H9 (cell line): ENCODE measurements around the gene MMRN2. TPM values are rescaled to one million over a fixed set of nuclear protein-coding genes. Genes with fewer than 3 reads are reported as not detected.

Source experiments
- DNase-seq: peaks from one replicate; pipeline ENCODE4 v3.0.0-alpha.2; 2017
- H2AFZ ChIP-seq: one replicate; pipeline ENCODE4 v1.6.1; 2013; ENCODE audit warnings: mild to moderate bottlenecking, low read length, control low read depth, moderate library complexity
- H2AK5ac ChIP-seq: 2 replicates; pipeline ENCODE4 v1.6.1; 2013; ENCODE audit warnings: low read length, control low read depth, mixed read lengths; ENCODE audit not compliant: insufficient read length
- H2BK120ac ChIP-seq: one replicate; pipeline ENCODE4 v1.6.1; 2013; ENCODE audit warnings: low read depth, mild to moderate bottlenecking, low read length, control low read depth, inconsistent platforms; ENCODE audit not compliant: poor library complexity, severe bottlenecking
- H2BK12ac ChIP-seq: 2 replicates; pipeline ENCODE4 v1.6.1; 2013; ENCODE audit warnings: low read length, control low read depth, mixed read lengths, low read depth; ENCODE audit not compliant: insufficient read length
- H2BK15ac ChIP-seq: 2 replicates; pipeline ENCODE4 v1.6.1; 2013; ENCODE audit warnings: low read depth, low read length, control low read depth
- H2BK20ac ChIP-seq: one replicate; pipeline ENCODE4 v1.6.1; 2013; ENCODE audit warnings: low read depth, mild to moderate bottlenecking, low read length, control low read depth, inconsistent platforms; ENCODE audit not compliant: poor library complexity, severe bottlenecking
- H2BK5ac ChIP-seq: 2 replicates; pipeline ENCODE4 v1.6.1; 2013; ENCODE audit warnings: low read length, control low read depth, mixed read lengths; ENCODE audit not compliant: insufficient read length
- H3K14ac ChIP-seq: 2 replicates; pipeline ENCODE4 v1.6.1; 2013; ENCODE audit warnings: low read length, control low read depth; ENCODE audit not compliant: insufficient read depth
- H3K18ac ChIP-seq: 2 replicates; pipeline ENCODE4 v1.6.1; 2013; ENCODE audit warnings: low read depth, mild to moderate bottlenecking, mixed read lengths, low read length, control low read depth; ENCODE audit not compliant: insufficient read length
- H3K23ac ChIP-seq: 2 replicates; pipeline ENCODE4 v1.6.1; 2013; ENCODE audit warnings: low read length, control low read depth, mixed read lengths, low read depth; ENCODE audit not compliant: insufficient read length
- H3K23me2 ChIP-seq: 2 replicates; pipeline ENCODE4 v1.6.1; 2013; ENCODE audit warnings: low read depth, mild to moderate bottlenecking, mixed read lengths, low read length, control low read depth; ENCODE audit not compliant: insufficient read length, poor library complexity, severe bottlenecking
- H3K27ac ChIP-seq: 2 replicates; pipeline ENCODE4 v1.5.1; 2013; ENCODE audit warnings: low read length, control low read depth, mixed read lengths, low read depth; ENCODE audit not compliant: insufficient read length
- H3K27me3 ChIP-seq: 2 replicates; pipeline ENCODE4 v1.6.1; 2013; ENCODE audit warnings: low read length, control low read depth, inconsistent platforms; ENCODE audit not compliant: insufficient read depth
- H3K4ac ChIP-seq: 2 replicates; pipeline ENCODE4 v1.6.1; 2013; ENCODE audit warnings: low read depth, mild to moderate bottlenecking, control low read depth, inconsistent platforms, low read length, moderate library complexity
- H3K4me1 ChIP-seq: 2 replicates; pipeline ENCODE4 v1.6.1; 2013; ENCODE audit warnings: low read length, control low read depth, inconsistent platforms; ENCODE audit not compliant: insufficient read depth
- H3K4me2 ChIP-seq: 2 replicates; pipeline ENCODE4 v1.6.1; 2013; ENCODE audit warnings: low read length, control low read depth, mixed read lengths; ENCODE audit not compliant: insufficient read length, insufficient read depth
- H3K56ac ChIP-seq: 2 replicates; pipeline ENCODE4 v1.6.1; 2013; ENCODE audit warnings: low read depth, mild to moderate bottlenecking, mixed read lengths, low read length, control low read depth; ENCODE audit not compliant: insufficient read length
- H3K79me1 ChIP-seq: 2 replicates; pipeline ENCODE4 v1.6.1; 2013; ENCODE audit warnings: low read depth, mild to moderate bottlenecking, moderate library complexity, low read length, control low read depth, inconsistent platforms; ENCODE audit not compliant: insufficient read depth, poor library complexity, severe bottlenecking
- H3K79me2 ChIP-seq: 2 replicates; pipeline ENCODE4 v1.6.1; 2013; ENCODE audit warnings: low read length, control low read depth, inconsistent platforms; ENCODE audit not compliant: insufficient read depth
- H3K9ac ChIP-seq: 2 replicates; pipeline ENCODE4 v1.6.1; 2013; ENCODE audit warnings: low read length, control low read depth, mixed read lengths; ENCODE audit not compliant: insufficient read length; ENCODE audit errors: extremely low read depth
- H3K9me3 ChIP-seq: one replicate; pipeline ENCODE4 v1.6.1; 2013; ENCODE audit warnings: low read depth, low read length, inconsistent platforms; ENCODE audit not compliant: control insufficient read depth
- H3T11ph ChIP-seq: one replicate; pipeline ENCODE4 v1.6.1; 2013; ENCODE audit warnings: mild to moderate bottlenecking, low read length, control low read depth, inconsistent platforms
- H4K20me1 ChIP-seq: one replicate; pipeline ENCODE4 v1.6.1; 2013; ENCODE audit not compliant: control insufficient read depth, insufficient read length, insufficient read depth
- H4K5ac ChIP-seq: 2 replicates; pipeline ENCODE4 v1.6.1; 2013; ENCODE audit warnings: low read depth, mild to moderate bottlenecking, mixed read lengths, low read length, control low read depth; ENCODE audit not compliant: insufficient read length
- H4K8ac ChIP-seq: replicated peaks from 2 replicates; pipeline ENCODE4 v1.6.1; 2013; ENCODE audit warnings: low read length, control low read depth, mixed read lengths, low read depth; ENCODE audit not compliant: insufficient read length
- H4K91ac ChIP-seq: 2 replicates; pipeline ENCODE4 v1.6.1; 2013; ENCODE audit warnings: low read depth, mild to moderate bottlenecking, moderate library complexity, mixed read lengths, low read length, control low read depth; ENCODE audit not compliant: insufficient read length
- H3K27ac Mint-ChIP-seq, 3 experiments: 2 replicates in 2 of 3; 3 replicates in 1 of 3; pipeline ENCODE4 v1.8.0; 2020 to 2021; ENCODE audit warnings: mixed read lengths in 3 of 3, mild to moderate bottlenecking in 1 of 3, moderate library complexity in 1 of 3
- H3K27me3 Mint-ChIP-seq: 2 replicates; pipeline ENCODE4 v1.8.0; 2021; ENCODE audit warnings: low read depth, mild to moderate bottlenecking, moderate library complexity, mixed read lengths
- H3K36me3 Mint-ChIP-seq, 3 experiments: 2 replicates in 2 of 3; 3 replicates in 1 of 3; pipeline ENCODE4 v1.8.0; 2020 to 2021; ENCODE audit warnings: low read depth in 3 of 3, mixed read lengths in 3 of 3; ENCODE audit not compliant: insufficient read depth in 1 of 3
- H3K4me1 Mint-ChIP-seq, 2 experiments: 2 replicates each; pipeline ENCODE4 v1.8.0; 2020; ENCODE audit warnings: mixed read lengths in 2 of 2
- H3K4me3 Mint-ChIP-seq, 2 experiments: 2 replicates in 1 of 2; 3 replicates in 1 of 2; pipeline ENCODE4 v1.8.0; 2020 to 2021; ENCODE audit warnings: mild to moderate bottlenecking in 2 of 2, mixed read lengths in 2 of 2, moderate library complexity in 1 of 2
- H3K9me3 Mint-ChIP-seq, 2 experiments: 2 replicates in 1 of 2; 3 replicates in 1 of 2; pipeline ENCODE4 v1.8.0; 2020; ENCODE audit warnings: mild to moderate bottlenecking in 2 of 2, mixed read lengths in 2 of 2, moderate library complexity in 1 of 2
- CTCF ChIP-seq: fragments of 200-600 bp; sonication (generic); conservative IDR thresholded peaks from 3 replicates; pipeline ENCODE4 v1.8.0; 2021; ENCODE audit warnings: antibody characterized with exemption, mild to moderate bottlenecking
- WGBS: extraction: QIAGEN DNeasy Blood & Tissue Kit; methylation state at CpG from one replicate; pipeline ENCODE4 v1.1.7; 2013; ENCODE audit warnings: missing lambda C conversion rate, low lambda C conversion rate, mixed read lengths; ENCODE audit not compliant: insufficient read length; ENCODE audit errors: extremely low coverage; 5-methylcytosine and 5-hydroxymethylcytosine counted together
- total RNA-seq: library from RNA; stranded (reverse); gene quantifications from 2 replicates; pipeline ENCODE4 v1.2.1, GENCODE V29; 2021

The MMRN2 gene
- total RNA-seq, 1 experiment from 2014 or later = 1.0 TPM

- DNase-seq = no peak
- Histone ChIP-seq H3T11ph (no peak overlapping the region), H2AFZ (no peak overlapping the region), H3K4ac (no peak overlapping the region), H3K27ac (no peak overlapping the region), H3K4me2 (no peak overlapping the region), H2BK12ac (no peak overlapping the region), H4K8ac (no peak overlapping the region), H3K56ac (no peak overlapping the region), H4K20me1 (no peaks in the 10 kb centered on the region), H3K14ac (no peak overlapping the region; the same call in 1 of the 2 replicates), H3K4me1 (peaks cover 11% of the 10 kb centered on the region; the same call in 1 of the 2 replicates), H3K79me1 (no peaks in the 10 kb centered on the region), H3K79me2 (no peaks in the 10 kb centered on the region), H3K18ac (no peak overlapping the region), H4K5ac (no peak overlapping the region), H3K9me3 (peaks cover 6% of the 10 kb centered on the region), H3K9ac (no peak overlapping the region), H2BK5ac (no peak overlapping the region), H3K27me3 (no peaks in the 10 kb centered on the region), H4K91ac (no peak overlapping the region), H2AK5ac (no peak overlapping the region), H2BK15ac (no peak overlapping the region), H2BK120ac (no peak overlapping the region), H2BK20ac (no peak overlapping the region), H3K23me2 (no peaks in the 10 kb centered on the region), H3K23ac (no peak overlapping the region)
- Mint-ChIP-seq H3K4me1 (peaks cover 45 to 55% of the 10 kb centered on the region in 2 experiments), H3K9me3 (peaks cover 19 to 25% of the 10 kb centered on the region in 2 experiments), H3K4me3 (peak overlapping the region in 1 of 2 experiments; percentile 18; a peak in 1 of 5 replicates), H3K27me3 (peaks cover 4% of the 10 kb centered on the region), H3K27ac (peak overlapping the region in 1 of 3 experiments; percentile 49; a peak in 4 of 7 replicates), H3K36me3 (peaks cover 16 to 24% (median 18%) of the 10 kb centered on the region in 3 experiments)
- no peak for TF ChIP-seq CTCF
- WGBS = no CpG with 5 or more reads among the region's 7 CpGs
Observed at GRCh38 chr10:86956195-86956847, 1.1 kb downstream of the MMRN2 start.
